ENCODE data around the gene ADGRA3. TPM values are rescaled to one million over a fixed set of nuclear protein-coding genes. Genes with fewer than 3 reads are reported as not detected.

ADGRA3 gene
- total and polyA plus RNA-seq, 8 donors = 4.7 to 87.5 (median 27.8) TPM

DNA sequence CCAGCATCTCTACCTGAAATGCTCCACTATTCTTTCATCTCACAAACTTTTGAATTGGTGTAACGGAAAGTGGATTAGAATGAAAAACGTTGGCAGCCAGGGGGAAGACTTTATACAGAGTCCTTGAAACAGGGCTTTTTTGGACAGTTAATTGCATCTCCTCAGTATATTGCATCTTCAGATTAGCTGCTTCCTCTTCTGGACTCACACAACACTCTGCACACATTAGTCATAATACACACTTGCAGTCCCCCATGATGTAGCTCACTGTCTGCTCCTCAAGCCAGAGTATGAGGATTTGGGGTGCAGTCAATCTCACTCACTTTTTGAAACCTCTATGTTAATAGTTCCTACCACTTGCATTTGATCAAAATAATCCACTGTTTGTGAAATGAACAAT is 101.0 kb downstream of the ADGRA3 start:
- intact Hi-C loops (cut with DNase I; ENCODE audit: low total_unique reads) = no loop called here
- no peaks in the 10 kb centered on the region for H3K9me3 ChIP-seq

DNA sequence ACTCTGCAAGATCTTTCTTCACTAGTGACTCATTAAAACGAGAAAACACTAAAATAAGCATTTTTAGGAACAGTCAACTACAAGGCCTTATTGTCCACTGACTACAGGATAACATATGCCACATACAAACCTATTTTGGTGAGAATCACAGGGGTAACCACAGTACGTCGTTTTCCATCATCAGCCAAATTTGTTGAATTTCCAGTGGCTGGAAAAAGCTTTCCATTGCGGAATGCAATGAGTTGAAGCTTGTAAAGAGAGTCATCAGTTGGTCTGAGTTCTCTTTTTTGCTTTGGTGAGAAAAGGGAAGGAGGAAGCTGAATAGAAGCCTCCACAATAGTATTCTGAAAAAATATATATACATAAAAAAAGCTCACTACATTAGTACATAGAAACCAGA is 102.4 kb downstream of the ADGRA3 start:
- no peak for TF ChIP-seq POLR2AphosphoS5 (IDR thresholded peaks at IDR 0.05)
- no peak for TF ChIP-seq POLR2A (IDR thresholded peaks at IDR 0.05)
- TF ChIP-seq, protein P1, sequence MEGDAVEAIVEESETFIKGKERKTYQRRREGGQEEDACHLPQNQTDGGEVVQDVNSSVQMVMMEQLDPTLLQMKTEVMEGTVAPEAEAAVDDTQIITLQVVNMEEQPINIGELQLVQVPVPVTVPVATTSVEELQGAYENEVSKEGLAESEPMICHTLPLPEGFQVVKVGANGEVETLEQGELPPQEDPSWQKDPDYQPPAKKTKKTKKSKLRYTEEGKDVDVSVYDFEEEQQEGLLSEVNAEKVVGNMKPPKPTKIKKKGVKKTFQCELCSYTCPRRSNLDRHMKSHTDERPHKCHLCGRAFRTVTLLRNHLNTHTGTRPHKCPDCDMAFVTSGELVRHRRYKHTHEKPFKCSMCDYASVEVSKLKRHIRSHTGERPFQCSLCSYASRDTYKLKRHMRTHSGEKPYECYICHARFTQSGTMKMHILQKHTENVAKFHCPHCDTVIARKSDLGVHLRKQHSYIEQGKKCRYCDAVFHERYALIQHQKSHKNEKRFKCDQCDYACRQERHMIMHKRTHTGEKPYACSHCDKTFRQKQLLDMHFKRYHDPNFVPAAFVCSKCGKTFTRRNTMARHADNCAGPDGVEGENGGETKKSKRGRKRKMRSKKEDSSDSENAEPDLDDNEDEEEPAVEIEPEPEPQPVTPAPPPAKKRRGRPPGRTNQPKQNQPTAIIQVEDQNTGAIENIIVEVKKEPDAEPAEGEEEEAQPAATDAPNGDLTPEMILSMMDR (IDR thresholded peaks at IDR 0.05) = no peak
- no peak for TF ChIP-seq EP300 (IDR thresholded peaks at IDR 0.05)
- no peak overlapping the region for H3K27ac ChIP-seq
- no peaks in the 10 kb centered on the region for H3K4me1 ChIP-seq
- H3K36me3 ChIP-seq = peaks cover 0 to 19% (median 10%) of the 10 kb centered on the region in 4 donors
- DNase-seq = no peak
- no peaks in the 10 kb centered on the region for H3K27me3 ChIP-seq
- WGBS, 5 donors = 83 to 90% (median 87%) methylated on average over 4 of the region's 4 CpGs
- intact Hi-C loops (cut with DNase I; ENCODE audit: low total_unique reads) = no loop called here
- no peaks in the 10 kb centered on the region for H3K9me3 ChIP-seq
- no peak overlapping the region for H3K4me3 ChIP-seq

More for the DNA sequence above, 101.0 kb downstream of the ADGRA3 start:
- no peaks in the 10 kb centered on the region for H3K27me3 ChIP-seq
- WGBS, 5 donors = 66 to 75% (median 73%) methylated on average over 2 of the region's 2 CpGs
- no peak for DNase-seq
- H3K4me3 ChIP-seq = no peak overlapping the region
- no peak for TF ChIP-seq POLR2A (IDR thresholded peaks at IDR 0.05)
- TF ChIP-seq, protein P1 (IDR thresholded peaks at IDR 0.05) = no peak
- no peak for TF ChIP-seq POLR2AphosphoS5 (IDR thresholded peaks at IDR 0.05)
- no peak for TF ChIP-seq EP300 (IDR thresholded peaks at IDR 0.05)
- H3K27ac ChIP-seq = no peak overlapping the region
- H3K36me3 ChIP-seq = peaks cover 2 to 22% (median 14%) of the 10 kb centered on the region in 4 donors
- no peaks in the 10 kb centered on the region for H3K4me1 ChIP-seq

DNA sequence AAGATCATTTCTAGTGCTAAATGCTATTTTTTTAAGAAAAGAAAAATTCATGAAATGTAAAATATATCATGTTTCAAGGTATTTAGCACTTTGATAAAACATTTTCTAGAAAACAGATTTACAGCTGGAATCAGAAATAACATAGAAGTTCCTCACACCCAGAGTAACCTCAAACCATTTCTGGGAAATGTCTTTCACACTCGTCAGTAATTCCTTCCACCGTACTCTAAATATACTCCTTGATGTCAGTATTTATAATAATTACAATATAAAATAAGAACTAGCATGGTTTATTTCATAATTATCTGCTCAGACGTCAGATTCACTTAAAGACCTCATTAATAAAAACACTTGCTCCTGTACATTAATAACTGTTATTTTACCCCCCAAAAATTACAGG is 103.9 kb downstream of the ADGRA3 start:
- 86 to 95% (median 88%) methylated on average over 3 of the region's 3 CpGs for WGBS, 5 donors

DNA sequence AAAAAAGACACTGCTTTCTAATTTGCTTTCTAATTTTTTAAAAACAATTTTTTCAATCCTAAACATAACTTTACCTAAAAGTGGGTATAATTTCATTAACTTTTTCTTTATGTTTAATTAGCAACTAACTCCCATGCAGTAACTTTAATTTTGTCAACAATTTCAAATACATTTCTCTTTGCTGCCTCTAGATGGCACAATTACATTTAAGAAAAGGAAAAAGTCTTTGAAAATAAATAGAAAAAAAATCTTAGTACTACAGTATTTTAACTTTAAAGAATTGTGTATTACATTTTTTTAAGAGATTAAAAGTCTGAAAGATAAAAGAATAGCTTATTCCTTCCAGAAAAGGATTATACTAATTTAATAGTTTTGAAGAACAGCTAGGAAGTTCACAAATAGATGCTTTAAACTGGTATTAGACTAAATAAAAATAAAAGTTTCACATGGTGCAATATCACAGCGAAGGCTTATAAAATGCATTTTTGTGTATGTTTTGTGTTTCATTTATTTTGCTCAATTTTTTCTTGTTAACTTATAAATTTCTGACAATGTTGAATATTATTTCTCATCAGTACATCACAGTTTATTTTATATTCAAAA is 105.1 kb downstream of the ADGRA3 start:
- H3K4me3 ChIP-seq = no peak overlapping the region
- peak in 1 of 2 donors; percentile 11 for DNase-seq
- no peak overlapping the region for H3K27ac ChIP-seq
- WGBS, 5 donors = 69 to 94% (median 86%) methylated on average over 1 of the region's 1 CpG
- H3K36me3 ChIP-seq = peaks cover 0 to 21% (median 10%) of the 10 kb centered on the region in 4 donors
- no peaks in the 10 kb centered on the region for H3K9me3 ChIP-seq
- TF ChIP-seq, protein P1 (IDR thresholded peaks at IDR 0.05) = peak in 4 of 7 experiments; percentile 13 to 59 (median 49)
- no peak for TF ChIP-seq EP300 (IDR thresholded peaks at IDR 0.05)
- no peaks in the 10 kb centered on the region for H3K4me1 ChIP-seq
- H3K27me3 ChIP-seq = no peaks in the 10 kb centered on the region
- intact Hi-C loops (cut with DNase I; ENCODE audit: low total_unique reads) = no loop called here

More for the DNA sequence above, 103.9 kb downstream of the ADGRA3 start:
- intact Hi-C loops (cut with DNase I; ENCODE audit: low total_unique reads) = no loop called here
- Histone ChIP-seq H3K27ac (no peak overlapping the region), H3K4me1 (no peaks in the 10 kb centered on the region), H3K9me3 (no peaks in the 10 kb centered on the region), H3K36me3 (peaks cover 0 to 16% (median 10%) of the 10 kb centered on the region in 4 donors), H3K27me3 (no peaks in the 10 kb centered on the region), H3K4me3 (no peak overlapping the region)
- TF ChIP-seq EP300 (IDR thresholded peaks at IDR 0.05) = no peak
- no peak for TF ChIP-seq POLR2AphosphoS5 (IDR thresholded peaks at IDR 0.05)
- TF ChIP-seq, protein P1 (IDR thresholded peaks at IDR 0.05) = no peak
- no peak for TF ChIP-seq POLR2A (IDR thresholded peaks at IDR 0.05)
- no peak for DNase-seq

Measured in stomach (tissue), 9 donors.